ENCODE data around the gene COA5. TPM values are rescaled to one million over a fixed set of nuclear protein-coding genes. Genes with fewer than 3 reads are reported as not detected.

COA5 gene
- total and polyA plus RNA-seq, 2 experiments from 2014 or later: 33.3 to 113 TPM

- Histone ChIP-seq H3K27ac (ENCODE audit: low read depth) (no peak overlapping the region), H3K36me3 (ENCODE audit: insufficient read depth) (no peaks in the 10 kb centered on the region), H2AFZ (no peak overlapping the region), H3K4me3 (no peak overlapping the region), H3F3A (replicated peaks; ENCODE audit: low read depth) (no peaks in the 10 kb centered on the region), H3K4me2 (no peak overlapping the region), H3K79me2 (replicated peaks; ENCODE audit: insufficient read depth) (no peaks in the 10 kb centered on the region), H3K9me2 (ENCODE audit: insufficient read depth) (no peaks in the 10 kb centered on the region), H3K4me1 (ENCODE audit: insufficient read depth) (no peaks in the 10 kb centered on the region), H4K20me1 (replicated peaks; ENCODE audit: insufficient read depth) (no peaks in the 10 kb centered on the region), H3K27me3 (ENCODE audit: insufficient read depth) (no peaks in the 10 kb centered on the region)
- ATAC-seq (no peak), DNase-seq (ENCODE audit: low spot score) (no peak)
- Mint-ChIP-seq H3K36me3 (ENCODE audit: low read depth) (no peaks in the 10 kb centered on the region), H3K9me3 (no peaks in the 10 kb centered on the region; the same call in 2 of the 3 replicates), H3K27me3 (ENCODE audit: insufficient read depth, low read depth, poor library complexity) (no peaks in the 10 kb centered on the region), H3K4me1 (no peaks in the 10 kb centered on the region), H3K4me3 (no peak overlapping the region), H3K27ac (no peak overlapping the region)
- no peak for TF ChIP-seq POLR2AphosphoS5 (IDR thresholded peaks at IDR 0.05; ENCODE audit: low read depth)
- no peak for TF ChIP-seq NANOG (IDR thresholded peaks at IDR 0.05; ENCODE audit: borderline replicate concordance)
- TF ChIP-seq, protein P1, sequence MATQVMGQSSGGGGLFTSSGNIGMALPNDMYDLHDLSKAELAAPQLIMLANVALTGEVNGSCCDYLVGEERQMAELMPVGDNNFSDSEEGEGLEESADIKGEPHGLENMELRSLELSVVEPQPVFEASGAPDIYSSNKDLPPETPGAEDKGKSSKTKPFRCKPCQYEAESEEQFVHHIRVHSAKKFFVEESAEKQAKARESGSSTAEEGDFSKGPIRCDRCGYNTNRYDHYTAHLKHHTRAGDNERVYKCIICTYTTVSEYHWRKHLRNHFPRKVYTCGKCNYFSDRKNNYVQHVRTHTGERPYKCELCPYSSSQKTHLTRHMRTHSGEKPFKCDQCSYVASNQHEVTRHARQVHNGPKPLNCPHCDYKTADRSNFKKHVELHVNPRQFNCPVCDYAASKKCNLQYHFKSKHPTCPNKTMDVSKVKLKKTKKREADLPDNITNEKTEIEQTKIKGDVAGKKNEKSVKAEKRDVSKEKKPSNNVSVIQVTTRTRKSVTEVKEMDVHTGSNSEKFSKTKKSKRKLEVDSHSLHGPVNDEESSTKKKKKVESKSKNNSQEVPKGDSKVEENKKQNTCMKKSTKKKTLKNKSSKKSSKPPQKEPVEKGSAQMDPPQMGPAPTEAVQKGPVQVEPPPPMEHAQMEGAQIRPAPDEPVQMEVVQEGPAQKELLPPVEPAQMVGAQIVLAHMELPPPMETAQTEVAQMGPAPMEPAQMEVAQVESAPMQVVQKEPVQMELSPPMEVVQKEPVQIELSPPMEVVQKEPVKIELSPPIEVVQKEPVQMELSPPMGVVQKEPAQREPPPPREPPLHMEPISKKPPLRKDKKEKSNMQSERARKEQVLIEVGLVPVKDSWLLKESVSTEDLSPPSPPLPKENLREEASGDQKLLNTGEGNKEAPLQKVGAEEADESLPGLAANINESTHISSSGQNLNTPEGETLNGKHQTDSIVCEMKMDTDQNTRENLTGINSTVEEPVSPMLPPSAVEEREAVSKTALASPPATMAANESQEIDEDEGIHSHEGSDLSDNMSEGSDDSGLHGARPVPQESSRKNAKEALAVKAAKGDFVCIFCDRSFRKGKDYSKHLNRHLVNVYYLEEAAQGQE (IDR thresholded peaks at IDR 0.05; ENCODE audit: unreplicated experiment): no peak
- no peak for TF ChIP-seq ETS1 (IDR thresholded peaks at IDR 0.05)
- TF ChIP-seq EZH2 (IDR thresholded peaks at IDR 0.05; ENCODE audit: low read depth, unreplicated experiment): no peak
- no peak for TF ChIP-seq JUNB (IDR thresholded peaks at IDR 0.05; ENCODE audit: unreplicated experiment)
- TF ChIP-seq STAT1 (IDR thresholded peaks at IDR 0.05; ENCODE audit: unreplicated experiment): no peak
- TF ChIP-seq CREB1 (CRISPR knock-in tag; IDR thresholded peaks at IDR 0.05; ENCODE audit: low read depth): no peak
- TF ChIP-seq, protein P2, sequence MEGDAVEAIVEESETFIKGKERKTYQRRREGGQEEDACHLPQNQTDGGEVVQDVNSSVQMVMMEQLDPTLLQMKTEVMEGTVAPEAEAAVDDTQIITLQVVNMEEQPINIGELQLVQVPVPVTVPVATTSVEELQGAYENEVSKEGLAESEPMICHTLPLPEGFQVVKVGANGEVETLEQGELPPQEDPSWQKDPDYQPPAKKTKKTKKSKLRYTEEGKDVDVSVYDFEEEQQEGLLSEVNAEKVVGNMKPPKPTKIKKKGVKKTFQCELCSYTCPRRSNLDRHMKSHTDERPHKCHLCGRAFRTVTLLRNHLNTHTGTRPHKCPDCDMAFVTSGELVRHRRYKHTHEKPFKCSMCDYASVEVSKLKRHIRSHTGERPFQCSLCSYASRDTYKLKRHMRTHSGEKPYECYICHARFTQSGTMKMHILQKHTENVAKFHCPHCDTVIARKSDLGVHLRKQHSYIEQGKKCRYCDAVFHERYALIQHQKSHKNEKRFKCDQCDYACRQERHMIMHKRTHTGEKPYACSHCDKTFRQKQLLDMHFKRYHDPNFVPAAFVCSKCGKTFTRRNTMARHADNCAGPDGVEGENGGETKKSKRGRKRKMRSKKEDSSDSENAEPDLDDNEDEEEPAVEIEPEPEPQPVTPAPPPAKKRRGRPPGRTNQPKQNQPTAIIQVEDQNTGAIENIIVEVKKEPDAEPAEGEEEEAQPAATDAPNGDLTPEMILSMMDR (conservative IDR thresholded peaks at IDR 0.05; ENCODE audit: low read depth in 2 of 2): no peak
- no peak for TF ChIP-seq ZNF114 (CRISPR knock-in tag; IDR thresholded peaks at IDR 0.05)
- TF ChIP-seq ZNF331 (CRISPR knock-in tag; IDR thresholded peaks at IDR 0.05; ENCODE audit: low read depth): no peak
- no peak for TF ChIP-seq EZH2phosphoT487 (IDR thresholded peaks at IDR 0.05; ENCODE audit: unreplicated experiment)
- no peak for TF ChIP-seq ZNF462 (CRISPR knock-in tag; IDR thresholded peaks at IDR 0.05)
Observed at GRCh38 chr2:98650998-98651397, 42.7 kb upstream of the COA5 start.
